NT2/D1 (cell line): ENCODE measurements around the gene GLIS1.
A peak's percentile ranks its signal among the peaks of the same experiment; 100 is the strongest.

ENCODE experiments used
- DNase-seq: peaks from one replicate; pipeline ENCODE4 v3.0.0-alpha.2; 2011; ENCODE audit warnings: low read depth, low spot score
- H3K27me3 ChIP-seq: 2 replicates; pipeline ENCODE4 v1.6.0; 2011; ENCODE audit warnings: mild to moderate bottlenecking; ENCODE audit not compliant: insufficient read length, insufficient read depth
- H3K36me3 ChIP-seq: 2 replicates; pipeline ENCODE4 v1.6.1; 2011; ENCODE audit warnings: mild to moderate bottlenecking, low read length, mixed read lengths; ENCODE audit not compliant: insufficient read depth, insufficient read length
- H3K4me1 ChIP-seq: 2 replicates; pipeline ENCODE4 v1.5.1; 2011; ENCODE audit not compliant: insufficient read depth, insufficient read length
- H3K4me3 ChIP-seq: 2 replicates; pipeline ENCODE4 v1.5.1; 2011; ENCODE audit warnings: low read depth; ENCODE audit not compliant: insufficient read length
- H3K9ac ChIP-seq: 2 replicates; pipeline ENCODE4 v1.6.0; 2011; ENCODE audit warnings: low read depth; ENCODE audit not compliant: insufficient read length
- H3K9me3 ChIP-seq: 2 replicates; pipeline ENCODE4 v1.5.1; 2011; ENCODE audit warnings: mild to moderate bottlenecking, low read length; ENCODE audit not compliant: insufficient read depth
- SUZ12 ChIP-seq: IDR thresholded peaks from 2 replicates; pipeline ENCODE4 v1.6.1; 2011; ENCODE audit not compliant: insufficient read length, insufficient read depth; ENCODE audit errors: extremely low read depth
- YY1 ChIP-seq: IDR thresholded peaks from 2 replicates; pipeline ENCODE4 v1.6.1; 2011; ENCODE audit not compliant: insufficient read length, insufficient read depth
- ZNF274 ChIP-seq: IDR thresholded peaks from 2 replicates; pipeline ENCODE4 v1.6.1; 2011; ENCODE audit warnings: mild to moderate bottlenecking, low read depth, low read length

GLIS1 gene

DNA sequence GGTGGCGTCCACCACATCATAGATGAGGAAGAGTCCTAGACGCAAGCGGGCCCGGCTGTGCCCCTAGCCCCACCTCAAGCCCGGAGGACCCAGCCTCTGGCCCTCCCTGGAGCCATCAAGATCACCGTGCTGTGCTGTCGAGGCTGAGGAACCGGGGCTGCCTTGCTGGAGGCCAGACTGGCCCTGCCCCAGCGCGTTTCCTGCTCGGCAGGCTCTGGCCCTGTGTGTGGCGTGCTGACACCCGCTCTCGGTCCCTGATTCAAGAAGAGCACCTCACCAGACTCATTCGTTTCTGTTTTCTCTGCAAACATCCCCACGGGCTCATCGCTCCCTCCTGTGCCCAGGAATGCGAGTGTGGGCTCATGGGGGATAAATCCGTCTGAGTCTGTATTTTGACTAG lies 51.1 kb downstream of the GLIS1 start:
- DNase-seq, result no peak
- Histone ChIP-seq H3K36me3 (no peaks in the 10 kb centered on the region), H3K27me3 (peaks cover 13% of the 10 kb centered on the region), H3K9ac (no peak overlapping the region), H3K4me1 (peaks cover 39% of the 10 kb centered on the region), H3K4me3 (no peak overlapping the region), H3K9me3 (no peaks in the 10 kb centered on the region)
- TF ChIP-seq ZNF274, result no peak
- no peak for TF ChIP-seq SUZ12
- no peak for TF ChIP-seq YY1

GRCh38 chr1:53687426-53687825 lies 51.5 kb downstream of the GLIS1 start:
- H3K27me3 ChIP-seq, result peaks cover 13% of the 10 kb centered on the region
- no peak for DNase-seq
- H3K4me1 ChIP-seq, result peaks cover 39% of the 10 kb centered on the region

GRCh38 chr1:53686965-53687267 lies 52.0 kb downstream of the GLIS1 start:
- Histone ChIP-seq H3K4me3 (no peak overlapping the region), H3K27me3 (peaks cover 13% of the 10 kb centered on the region), H3K4me1 (peaks cover 40% of the 10 kb centered on the region), H3K9ac (no peak overlapping the region), H3K36me3 (no peaks in the 10 kb centered on the region), H3K9me3 (no peaks in the 10 kb centered on the region)
- DNase-seq, result no peak
- TF ChIP-seq YY1 (no peak), ZNF274 (no peak), SUZ12 (no peak)

More at GRCh38 chr1:53687426-53687825, 51.5 kb downstream of the GLIS1 start:
- no peak overlapping the region for H3K4me3 ChIP-seq
- no peak for TF ChIP-seq SUZ12
- no peak for TF ChIP-seq ZNF274
- no peak for TF ChIP-seq YY1
- H3K36me3 ChIP-seq, result no peaks in the 10 kb centered on the region
- no peak overlapping the region for H3K9ac ChIP-seq
- no peaks in the 10 kb centered on the region for H3K9me3 ChIP-seq

- peaks cover 43% of the 10 kb centered on the region for H3K4me1 ChIP-seq
- peak overlapping the region; percentile 8 for H3K9ac ChIP-seq
These were observed 52.6 kb downstream of the GLIS1 start for GRCh38 chr1:53686091-53686964.

GRCh38 chr1:53685272-53686051 lies 53.5 kb downstream of the GLIS1 start:
- peaks cover 40% of the 10 kb centered on the region for H3K4me1 ChIP-seq
- DNase-seq, result no peak
- no peaks in the 10 kb centered on the region for H3K36me3 ChIP-seq
- H3K27me3 ChIP-seq, result peaks cover 18% of the 10 kb centered on the region
- peak overlapping the region; percentile 39 for H3K9ac ChIP-seq
- no peak overlapping the region for H3K4me3 ChIP-seq
- TF ChIP-seq ZNF274 (no peak), YY1 (no peak), SUZ12 (no peak)
- H3K9me3 ChIP-seq, result no peaks in the 10 kb centered on the region

More at GRCh38 chr1:53686091-53686964, 52.6 kb downstream of the GLIS1 start:
- Histone ChIP-seq H3K9me3 (no peaks in the 10 kb centered on the region), H3K36me3 (no peaks in the 10 kb centered on the region), H3K4me3 (no peak overlapping the region), H3K27me3 (peaks cover 13% of the 10 kb centered on the region)
- DNase-seq, result no peak
- TF ChIP-seq SUZ12, result no peak
- TF ChIP-seq ZNF274, result no peak
- TF ChIP-seq YY1, result no peak

DNA sequence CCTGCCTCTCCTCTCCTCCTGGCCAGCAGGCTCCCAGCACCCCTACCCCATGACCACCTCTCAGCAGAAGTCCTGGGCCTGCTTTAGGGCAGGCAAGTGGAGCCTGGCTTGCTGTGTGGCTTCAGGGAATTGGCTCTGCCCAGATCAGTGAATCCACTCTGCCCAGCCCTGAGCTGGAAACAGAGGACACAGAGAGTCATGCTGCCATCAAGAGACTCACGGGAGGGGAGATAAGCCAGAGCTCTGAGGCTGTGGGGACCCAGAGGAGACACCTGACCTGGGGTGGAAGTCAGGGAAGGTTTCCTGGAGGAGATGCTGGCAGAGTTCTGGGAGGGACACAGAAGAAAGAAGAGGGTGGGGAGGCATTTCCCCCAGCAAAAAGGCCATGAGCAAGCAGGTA lies 54.2 kb downstream of the GLIS1 start:
- H3K27me3 ChIP-seq, result peaks cover 18% of the 10 kb centered on the region
- H3K9ac ChIP-seq, result peak overlapping the region; percentile 44
- no peaks in the 10 kb centered on the region for H3K36me3 ChIP-seq
- DNase-seq, result no peak
- no peak overlapping the region for H3K4me3 ChIP-seq
- H3K4me1 ChIP-seq, result peaks cover 40% of the 10 kb centered on the region
- H3K9me3 ChIP-seq, result no peaks in the 10 kb centered on the region
- TF ChIP-seq ZNF274, result no peak
- no peak for TF ChIP-seq YY1
- no peak for TF ChIP-seq SUZ12

- no peak for DNase-seq
- no peak overlapping the region for H3K4me3 ChIP-seq
- no peaks in the 10 kb centered on the region for H3K9me3 ChIP-seq
- TF ChIP-seq YY1 (no peak), ZNF274 (no peak), SUZ12 (no peak)
- no peaks in the 10 kb centered on the region for H3K36me3 ChIP-seq
- H3K4me1 ChIP-seq, result peaks cover 44% of the 10 kb centered on the region
- H3K9ac ChIP-seq, result peak overlapping the region; percentile 44
- peaks cover 18% of the 10 kb centered on the region for H3K27me3 ChIP-seq
These were observed 54.8 kb downstream of the GLIS1 start for GRCh38 chr1:53683986-53684740.
